K562 (cell line): ENCODE data around the gene YIF1A. TPM values are rescaled to one million over a fixed set of nuclear protein-coding genes. Genes with fewer than 3 reads are reported as not detected.

Source experiments
- ATF1 ChIP-seq, 2 experiments: fragments of 450-650 bp in 1 of 2; IDR thresholded peaks; 2 replicates each; pipeline ENCODE4 v1.6.1; 2016; ENCODE audit warnings: missing compliant biosample characterization in 1 of 2, missing genetic modification characterization in 1 of 2
- E2F3 ChIP-seq: fragments of 250-450 bp; sonication (Bioruptor Pico); IDR thresholded peaks from 2 replicates; pipeline ENCODE4 v1.4.0; 2020; ENCODE audit warnings: mild to moderate bottlenecking
- GABPB1 ChIP-seq: sonication (generic); formaldehyde crosslinking; IDR thresholded peaks from 2 replicates; pipeline ENCODE4 v1.8.0; 2022; ENCODE audit warnings: mild to moderate bottlenecking, missing genetic modification reagents
- GTF2E2 ChIP-seq: fragments of 200-800 bp; sonication (Bioruptor generic); IDR thresholded peaks from 2 replicates; pipeline ENCODE4 v1.6.1; 2016; ENCODE audit warnings: missing genetic modification characterization, missing compliant biosample characterization
- KAT2B ChIP-seq: IDR thresholded peaks from one replicate; pipeline ENCODE4 v1.6.1; 2012; ENCODE audit warnings: low read depth, mild to moderate bottlenecking, control low read depth, inconsistent platforms, low read length, moderate library complexity
- MED1 ChIP-seq: sonication (generic); formaldehyde crosslinking; IDR thresholded peaks from 2 replicates; pipeline ENCODE4 v1.8.1; 2023; ENCODE audit warnings: missing genetic modification reagents, borderline replicate concordance
- NFIC ChIP-seq: fragments of 450-650 bp; IDR thresholded peaks from 2 replicates; pipeline ENCODE4 v1.6.1; 2017; ENCODE audit warnings: mild to moderate bottlenecking, inconsistent platforms
- POLR2B ChIP-seq: fragments of 450-650 bp; IDR thresholded peaks from 2 replicates; pipeline ENCODE4 v1.6.1; 2018; ENCODE audit warnings: low read depth; ENCODE audit not compliant: partially characterized antibody
- RAD21 ChIP-seq, 2 experiments: fragments of 250-450 bp in 1 of 2; fragments of 450-650 bp in 1 of 2; sonication (Bioruptor Pico) in 1 of 2; formaldehyde crosslinking in 1 of 2; IDR thresholded peaks in 1 of 2; conservative IDR thresholded peaks in 1 of 2; 2 replicates each; pipeline versions ENCODE4 v1.4.0 to v1.8.0; 2020 to 2022; ENCODE audit warnings: mild to moderate bottlenecking in 2 of 2, moderate library complexity in 1 of 2
- RBBP5 ChIP-seq: fragments of 200-600 bp; sonication (generic); IDR thresholded peaks from 2 replicates; pipeline ENCODE4 v1.6.1; 2012; ENCODE audit warnings: borderline replicate concordance, mild to moderate bottlenecking, low read length, control low read depth, inconsistent platforms; ENCODE audit not compliant: insufficient read depth, poor library complexity, severe bottlenecking
- TBP ChIP-seq: optimal IDR thresholded peaks from 2 replicates; pipeline ENCODE3; 2011; ENCODE audit warnings: low read depth, low read length, improper control_type of control experiment
- ZFP30 ChIP-seq: fragments of 250-450 bp; sonication (Bioruptor Pico); IDR thresholded peaks from 2 replicates; pipeline ENCODE4 v1.8.0; 2022; ENCODE audit warnings: moderate library complexity, mild to moderate bottlenecking, inconsistent platforms, borderline replicate concordance
- polyA plus RNA-seq, 8 experiments: library from polyadenylated mRNA; depleted of rRNA in 4 of 8; stranded (reverse) in 5 of 8; unstranded in 3 of 8; fragments of >200 nt; fragmentation: Nextera tagmentation in 2 of 8; fragmentation: Illumina TruSeq in 1 of 8; extraction: Ambion mirVana in 2 of 8; extraction: Trizol in 1 of 8; gene quantifications; 2 replicates each; pipeline versions ENCODE4 v1.2.1 to v1.2.3, GENCODE V29; 2011 to 2014; ENCODE audit warnings: inconsistent platforms in 1 of 8, missing spikeins in 1 of 8
- total RNA-seq, 7 experiments: library from RNA; depleted of rRNA in 6 of 7; stranded (reverse); fragments of >200 nt in 6 of 7; fragmentation: Illumina TruSeq in 2 of 7; extraction: Trizol in 2 of 7; gene quantifications; 2 replicates each; pipeline versions ENCODE4 v1.2.1 to v1.2.3, GENCODE V29; 2011 to 2021; ENCODE audit warnings: low replicate concordance in 1 of 7
- TF ChIP-seq, protein P1 (sequence below): IDR thresholded peaks from 2 replicates; pipeline ENCODE4 v1.6.1; 2011; ENCODE audit not compliant: insufficient read length; ENCODE audit errors: extremely low read depth
- TF ChIP-seq, protein P2 (sequence below): fragments of 250-450 bp; sonication (Bioruptor Pico); IDR thresholded peaks from 2 replicates; pipeline ENCODE4 v1.4.0; 2020
- TF ChIP-seq, protein P3 (sequence below): fragments of 450-650 bp; formaldehyde crosslinking; IDR thresholded peaks from 2 replicates; pipeline ENCODE4 v1.4.0; 2020; ENCODE audit warnings: mild to moderate bottlenecking, moderate library complexity
- TF ChIP-seq, protein P4 (sequence below): conservative IDR thresholded peaks from 2 replicates; pipeline ENCODE4 v1.6.1; 2011; ENCODE audit warnings: low read depth, mild to moderate bottlenecking, low read length; ENCODE audit not compliant: control insufficient read depth

The YIF1A gene
- total and polyA plus RNA-seq, 9 of the 15 experiments (the other 6 are each of a cell fraction or from before 2014, with no cell fraction given) = 8.6 to 121 (median 77.2) TPM

GRCh38 chr11:66288671-66289547, at the start of gene YIF1A (continued):
- TF ChIP-seq, protein P1, sequence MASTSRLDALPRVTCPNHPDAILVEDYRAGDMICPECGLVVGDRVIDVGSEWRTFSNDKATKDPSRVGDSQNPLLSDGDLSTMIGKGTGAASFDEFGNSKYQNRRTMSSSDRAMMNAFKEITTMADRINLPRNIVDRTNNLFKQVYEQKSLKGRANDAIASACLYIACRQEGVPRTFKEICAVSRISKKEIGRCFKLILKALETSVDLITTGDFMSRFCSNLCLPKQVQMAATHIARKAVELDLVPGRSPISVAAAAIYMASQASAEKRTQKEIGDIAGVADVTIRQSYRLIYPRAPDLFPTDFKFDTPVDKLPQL = no peak
- TF ChIP-seq, protein P2, sequence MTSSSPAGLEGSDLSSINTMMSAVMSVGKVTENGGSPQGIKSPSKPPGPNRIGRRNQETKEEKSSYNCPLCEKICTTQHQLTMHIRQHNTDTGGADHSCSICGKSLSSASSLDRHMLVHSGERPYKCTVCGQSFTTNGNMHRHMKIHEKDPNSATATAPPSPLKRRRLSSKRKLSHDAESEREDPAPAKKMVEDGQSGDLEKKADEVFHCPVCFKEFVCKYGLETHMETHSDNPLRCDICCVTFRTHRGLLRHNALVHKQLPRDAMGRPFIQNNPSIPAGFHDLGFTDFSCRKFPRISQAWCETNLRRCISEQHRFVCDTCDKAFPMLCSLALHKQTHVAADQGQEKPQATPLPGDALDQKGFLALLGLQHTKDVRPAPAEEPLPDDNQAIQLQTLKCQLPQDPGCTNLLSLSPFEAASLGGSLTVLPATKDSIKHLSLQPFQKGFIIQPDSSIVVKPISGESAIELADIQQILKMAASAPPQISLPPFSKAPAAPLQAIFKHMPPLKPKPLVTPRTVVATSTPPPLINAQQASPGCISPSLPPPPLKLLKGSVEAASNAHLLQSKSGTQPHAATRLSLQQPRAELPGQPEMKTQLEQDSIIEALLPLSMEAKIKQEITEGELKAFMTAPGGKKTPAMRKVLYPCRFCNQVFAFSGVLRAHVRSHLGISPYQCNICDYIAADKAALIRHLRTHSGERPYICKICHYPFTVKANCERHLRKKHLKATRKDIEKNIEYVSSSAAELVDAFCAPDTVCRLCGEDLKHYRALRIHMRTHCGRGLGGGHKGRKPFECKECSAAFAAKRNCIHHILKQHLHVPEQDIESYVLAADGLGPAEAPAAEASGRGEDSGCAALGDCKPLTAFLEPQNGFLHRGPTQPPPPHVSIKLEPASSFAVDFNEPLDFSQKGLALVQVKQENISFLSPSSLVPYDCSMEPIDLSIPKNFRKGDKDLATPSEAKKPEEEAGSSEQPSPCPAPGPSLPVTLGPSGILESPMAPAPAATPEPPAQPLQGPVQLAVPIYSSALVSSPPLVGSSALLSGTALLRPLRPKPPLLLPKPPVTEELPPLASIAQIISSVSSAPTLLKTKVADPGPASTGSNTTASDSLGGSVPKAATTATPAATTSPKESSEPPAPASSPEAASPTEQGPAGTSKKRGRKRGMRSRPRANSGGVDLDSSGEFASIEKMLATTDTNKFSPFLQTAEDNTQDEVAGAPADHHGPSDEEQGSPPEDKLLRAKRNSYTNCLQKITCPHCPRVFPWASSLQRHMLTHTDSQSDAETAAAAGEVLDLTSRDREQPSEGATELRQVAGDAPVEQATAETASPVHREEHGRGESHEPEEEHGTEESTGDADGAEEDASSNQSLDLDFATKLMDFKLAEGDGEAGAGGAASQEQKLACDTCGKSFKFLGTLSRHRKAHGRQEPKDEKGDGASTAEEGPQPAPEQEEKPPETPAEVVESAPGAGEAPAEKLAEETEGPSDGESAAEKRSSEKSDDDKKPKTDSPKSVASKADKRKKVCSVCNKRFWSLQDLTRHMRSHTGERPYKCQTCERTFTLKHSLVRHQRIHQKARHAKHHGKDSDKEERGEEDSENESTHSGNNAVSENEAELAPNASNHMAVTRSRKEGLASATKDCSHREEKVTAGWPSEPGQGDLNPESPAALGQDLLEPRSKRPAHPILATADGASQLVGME (CRISPR knock-in tag) = peak; percentile 77; the same call in 1 of the 2 replicates
- no peak; a peak in 1 of 4 replicates for TF ChIP-seq RAD21 (CRISPR knock-in tag; conservative IDR thresholded peaks at IDR 0.05 in 1 of 2, IDR thresholded peaks at IDR 0.05 in 1 of 2)
- 0 out of 2 replicates have a peak, but pooled peaks have one; percentile 44 for TF ChIP-seq E2F3 (CRISPR knock-in tag)
- TF ChIP-seq RBBP5 = peak; percentile 64
- no peak for TF ChIP-seq KAT2B
- peak; percentile 87 for TF ChIP-seq GABPB1 (CRISPR knock-in tag)
- TF ChIP-seq, protein P3, sequence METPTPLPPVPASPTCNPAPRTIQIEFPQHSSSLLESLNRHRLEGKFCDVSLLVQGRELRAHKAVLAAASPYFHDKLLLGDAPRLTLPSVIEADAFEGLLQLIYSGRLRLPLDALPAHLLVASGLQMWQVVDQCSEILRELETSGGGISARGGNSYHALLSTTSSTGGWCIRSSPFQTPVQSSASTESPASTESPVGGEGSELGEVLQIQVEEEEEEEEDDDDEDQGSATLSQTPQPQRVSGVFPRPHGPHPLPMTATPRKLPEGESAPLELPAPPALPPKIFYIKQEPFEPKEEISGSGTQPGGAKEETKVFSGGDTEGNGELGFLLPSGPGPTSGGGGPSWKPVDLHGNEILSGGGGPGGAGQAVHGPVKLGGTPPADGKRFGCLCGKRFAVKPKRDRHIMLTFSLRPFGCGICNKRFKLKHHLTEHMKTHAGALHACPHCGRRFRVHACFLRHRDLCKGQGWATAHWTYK (CRISPR knock-in tag) = peak; percentile 68; the same call in 1 of the 2 replicates
- TF ChIP-seq NFIC = peak; percentile 11; the same call in 1 of the 2 replicates
- no peak for TF ChIP-seq ATF1 (CRISPR knock-in tag; IDR thresholded peaks at IDR 0.05)
- TF ChIP-seq ATF1 (tag; IDR thresholded peaks at IDR 0.05) = peak; percentile 96
- no peak for TF ChIP-seq ZFP30
- TF ChIP-seq, protein P4, sequence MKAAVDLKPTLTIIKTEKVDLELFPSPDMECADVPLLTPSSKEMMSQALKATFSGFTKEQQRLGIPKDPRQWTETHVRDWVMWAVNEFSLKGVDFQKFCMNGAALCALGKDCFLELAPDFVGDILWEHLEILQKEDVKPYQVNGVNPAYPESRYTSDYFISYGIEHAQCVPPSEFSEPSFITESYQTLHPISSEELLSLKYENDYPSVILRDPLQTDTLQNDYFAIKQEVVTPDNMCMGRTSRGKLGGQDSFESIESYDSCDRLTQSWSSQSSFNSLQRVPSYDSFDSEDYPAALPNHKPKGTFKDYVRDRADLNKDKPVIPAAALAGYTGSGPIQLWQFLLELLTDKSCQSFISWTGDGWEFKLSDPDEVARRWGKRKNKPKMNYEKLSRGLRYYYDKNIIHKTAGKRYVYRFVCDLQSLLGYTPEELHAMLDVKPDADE = peak; percentile 70; the same call in 1 of the 2 replicates
- TF ChIP-seq TBP = peak; percentile 85
- 0 out of 2 replicates have a peak, but pooled peaks have one; percentile 66 for TF ChIP-seq GTF2E2 (tag)
- peak; percentile 58 for TF ChIP-seq POLR2B
- peak; percentile 38; the same call in 1 of the 2 replicates for TF ChIP-seq MED1 (CRISPR knock-in tag)
